ENCODE results near the gene CABP7.

Gene CABP7

GRCh38 chr22:29715705-29716104, 4.1 kb upstream of the CABP7 start:
- H3K27me3 ChIP-seq (ENCODE audit: control insufficient read depth in 1 of 2, insufficient read depth in 2 of 2, low read length in 2 of 2) = peaks cover 13 to 23% of the 10 kb centered on the region in 2 donors
- no peak overlapping the region for H3K9ac ChIP-seq (ENCODE audit: low read length)
- no peaks in the 10 kb centered on the region for H3K36me3 ChIP-seq (ENCODE audit: insufficient read depth, low read length)
- H3K27ac ChIP-seq (ENCODE audit: low read depth, low read length) = no peak overlapping the region
- H3K4me1 ChIP-seq (ENCODE audit: insufficient read depth, low read length) = no peaks in the 10 kb centered on the region
- H3K9me3 ChIP-seq (ENCODE audit: low read length) = no peaks in the 10 kb centered on the region
- H3K4me3 ChIP-seq (ENCODE audit: low read depth in 1 of 2, low read length in 2 of 2) = no peak overlapping the region

GRCh38 chr22:29716814-29717545, 2.8 kb upstream of the CABP7 start:
- no peak overlapping the region for H3K4me3 ChIP-seq (ENCODE audit: low read depth in 1 of 2, low read length in 2 of 2)
- H3K27ac ChIP-seq (ENCODE audit: low read depth, low read length) = no peak overlapping the region
- H3K4me1 ChIP-seq (ENCODE audit: insufficient read depth, low read length) = no peaks in the 10 kb centered on the region
- H3K9ac ChIP-seq (ENCODE audit: low read length) = no peak overlapping the region
- H3K36me3 ChIP-seq (ENCODE audit: insufficient read depth, low read length) = no peaks in the 10 kb centered on the region
- no peaks in the 10 kb centered on the region for H3K9me3 ChIP-seq (ENCODE audit: low read length)
- H3K27me3 ChIP-seq (ENCODE audit: control insufficient read depth in 1 of 2, insufficient read depth in 2 of 2, low read length in 2 of 2) = peaks cover 13 to 36% of the 10 kb centered on the region in 2 donors

GRCh38 chr22:29717789-29718188, 2.0 kb upstream of the CABP7 start:
- Histone ChIP-seq H3K4me1 (ENCODE audit: insufficient read depth, low read length) (no peaks in the 10 kb centered on the region), H3K36me3 (ENCODE audit: insufficient read depth, low read length) (no peaks in the 10 kb centered on the region), H3K4me3 (ENCODE audit: low read depth in 1 of 2, low read length in 2 of 2) (no peak overlapping the region), H3K27ac (ENCODE audit: low read depth, low read length) (no peak overlapping the region), H3K27me3 (ENCODE audit: control insufficient read depth in 1 of 2, insufficient read depth in 2 of 2, low read length in 2 of 2) (peaks cover 13 to 42% of the 10 kb centered on the region in 2 donors), H3K9me3 (ENCODE audit: low read length) (no peaks in the 10 kb centered on the region), H3K9ac (ENCODE audit: low read length) (no peak overlapping the region)

- Histone ChIP-seq H3K4me1 (ENCODE audit: insufficient read depth, low read length) (no peaks in the 10 kb centered on the region), H3K9me3 (ENCODE audit: low read length) (no peaks in the 10 kb centered on the region), H3K27me3 (ENCODE audit: control insufficient read depth in 1 of 2, insufficient read depth in 2 of 2, low read length in 2 of 2) (peaks cover 13 to 46% of the 10 kb centered on the region in 2 donors), H3K36me3 (ENCODE audit: insufficient read depth, low read length) (no peaks in the 10 kb centered on the region), H3K9ac (ENCODE audit: low read length) (no peak overlapping the region), H3K4me3 (ENCODE audit: low read depth in 1 of 2, low read length in 2 of 2) (no peak overlapping the region), H3K27ac (ENCODE audit: low read depth, low read length) (no peak overlapping the region)
Measured at GRCh38 chr22:29718949-29719898, 579 bp upstream of the CABP7 start.

GRCh38 chr22:29720811-29721323, 1.1 kb downstream of the CABP7 start:
- H3K4me3 ChIP-seq (ENCODE audit: low read depth in 1 of 2, low read length in 2 of 2) = no peak overlapping the region
- no peaks in the 10 kb centered on the region for H3K9me3 ChIP-seq (ENCODE audit: low read length)
- no peak overlapping the region for H3K27ac ChIP-seq (ENCODE audit: low read depth, low read length)
- H3K36me3 ChIP-seq (ENCODE audit: insufficient read depth, low read length) = no peaks in the 10 kb centered on the region
- no peak overlapping the region for H3K9ac ChIP-seq (ENCODE audit: low read length)
- H3K27me3 ChIP-seq (ENCODE audit: control insufficient read depth in 1 of 2, insufficient read depth in 2 of 2, low read length in 2 of 2) = peaks cover 13 to 40% of the 10 kb centered on the region in 2 donors
- H3K4me1 ChIP-seq (ENCODE audit: insufficient read depth, low read length) = no peaks in the 10 kb centered on the region

GRCh38 chr22:29722151-29722550, 2.3 kb downstream of the CABP7 start:
- H3K9me3 ChIP-seq (ENCODE audit: low read length) = no peaks in the 10 kb centered on the region
- peaks cover 13 to 38% of the 10 kb centered on the region in 2 donors for H3K27me3 ChIP-seq (ENCODE audit: control insufficient read depth in 1 of 2, insufficient read depth in 2 of 2, low read length in 2 of 2)
- no peak overlapping the region for H3K4me3 ChIP-seq (ENCODE audit: low read depth in 1 of 2, low read length in 2 of 2)
- H3K36me3 ChIP-seq (ENCODE audit: insufficient read depth, low read length) = no peaks in the 10 kb centered on the region
- no peak overlapping the region for H3K27ac ChIP-seq (ENCODE audit: low read depth, low read length)
- H3K4me1 ChIP-seq (ENCODE audit: insufficient read depth, low read length) = no peaks in the 10 kb centered on the region
- H3K9ac ChIP-seq (ENCODE audit: low read length) = no peak overlapping the region

GRCh38 chr22:29722587-29722986, 2.8 kb downstream of the CABP7 start:
- H3K9ac ChIP-seq (ENCODE audit: low read length) = no peak overlapping the region
- no peaks in the 10 kb centered on the region for H3K9me3 ChIP-seq (ENCODE audit: low read length)
- no peaks in the 10 kb centered on the region for H3K36me3 ChIP-seq (ENCODE audit: insufficient read depth, low read length)
- H3K27me3 ChIP-seq (ENCODE audit: control insufficient read depth in 1 of 2, insufficient read depth in 2 of 2, low read length in 2 of 2) = peaks cover 13 to 38% of the 10 kb centered on the region in 2 donors
- no peak overlapping the region for H3K27ac ChIP-seq (ENCODE audit: low read depth, low read length)
- no peak overlapping the region for H3K4me3 ChIP-seq (ENCODE audit: low read depth in 1 of 2, low read length in 2 of 2)
- H3K4me1 ChIP-seq (ENCODE audit: insufficient read depth, low read length) = no peaks in the 10 kb centered on the region

GRCh38 chr22:29723766-29724165, 4.0 kb downstream of the CABP7 start:
- Histone ChIP-seq H3K36me3 (ENCODE audit: insufficient read depth, low read length) (no peaks in the 10 kb centered on the region), H3K4me3 (ENCODE audit: low read depth in 1 of 2, low read length in 2 of 2) (no peak overlapping the region), H3K9me3 (ENCODE audit: low read length) (no peaks in the 10 kb centered on the region), H3K9ac (ENCODE audit: low read length) (no peak overlapping the region), H3K4me1 (ENCODE audit: insufficient read depth, low read length) (no peaks in the 10 kb centered on the region), H3K27me3 (ENCODE audit: control insufficient read depth in 1 of 2, insufficient read depth in 2 of 2, low read length in 2 of 2) (peaks cover 9 to 32% of the 10 kb centered on the region in 2 donors), H3K27ac (ENCODE audit: low read depth, low read length) (no peak overlapping the region)

- H3K9me3 ChIP-seq (ENCODE audit: low read length) = no peaks in the 10 kb centered on the region
- H3K4me3 ChIP-seq (ENCODE audit: low read depth in 1 of 2, low read length in 2 of 2) = no peak overlapping the region
- H3K4me1 ChIP-seq (ENCODE audit: insufficient read depth, low read length) = no peaks in the 10 kb centered on the region
- peaks cover 0 to 23% of the 10 kb centered on the region in 2 donors for H3K27me3 ChIP-seq (ENCODE audit: control insufficient read depth in 1 of 2, insufficient read depth in 2 of 2, low read length in 2 of 2)
- H3K9ac ChIP-seq (ENCODE audit: low read length) = no peak overlapping the region
- no peak overlapping the region for H3K27ac ChIP-seq (ENCODE audit: low read depth, low read length)
- no peaks in the 10 kb centered on the region for H3K36me3 ChIP-seq (ENCODE audit: insufficient read depth, low read length)
Measured at GRCh38 chr22:29724843-29725242, 5.0 kb downstream of the CABP7 start.

GRCh38 chr22:29726106-29726505, 6.3 kb downstream of the CABP7 start:
- Histone ChIP-seq H3K4me1 (ENCODE audit: insufficient read depth, low read length) (no peaks in the 10 kb centered on the region), H3K4me3 (ENCODE audit: low read depth in 1 of 2, low read length in 2 of 2) (no peak overlapping the region), H3K9ac (ENCODE audit: low read length) (no peak overlapping the region), H3K27me3 (ENCODE audit: control insufficient read depth in 1 of 2, insufficient read depth in 2 of 2, low read length in 2 of 2) (peaks cover 0 to 19% of the 10 kb centered on the region in 2 donors), H3K27ac (ENCODE audit: low read depth, low read length) (no peak overlapping the region), H3K36me3 (ENCODE audit: insufficient read depth, low read length) (no peaks in the 10 kb centered on the region), H3K9me3 (ENCODE audit: low read length) (no peaks in the 10 kb centered on the region)

- H3K9me3 ChIP-seq (ENCODE audit: low read length) = no peaks in the 10 kb centered on the region
- no peak overlapping the region for H3K9ac ChIP-seq (ENCODE audit: low read length)
- H3K36me3 ChIP-seq (ENCODE audit: insufficient read depth, low read length) = no peaks in the 10 kb centered on the region
- H3K4me1 ChIP-seq (ENCODE audit: insufficient read depth, low read length) = no peaks in the 10 kb centered on the region
- H3K4me3 ChIP-seq (ENCODE audit: low read depth in 1 of 2, low read length in 2 of 2) = no peak overlapping the region
- H3K27ac ChIP-seq (ENCODE audit: low read depth, low read length) = no peak overlapping the region
- peaks cover 0 to 14% of the 10 kb centered on the region in 2 donors for H3K27me3 ChIP-seq (ENCODE audit: control insufficient read depth in 1 of 2, insufficient read depth in 2 of 2, low read length in 2 of 2)
Measured at GRCh38 chr22:29726512-29727130, 6.8 kb downstream of the CABP7 start.

Data from muscle layer of colon (tissue), 2 donors.